ENCODE results near the gene ELOB.

DNA sequence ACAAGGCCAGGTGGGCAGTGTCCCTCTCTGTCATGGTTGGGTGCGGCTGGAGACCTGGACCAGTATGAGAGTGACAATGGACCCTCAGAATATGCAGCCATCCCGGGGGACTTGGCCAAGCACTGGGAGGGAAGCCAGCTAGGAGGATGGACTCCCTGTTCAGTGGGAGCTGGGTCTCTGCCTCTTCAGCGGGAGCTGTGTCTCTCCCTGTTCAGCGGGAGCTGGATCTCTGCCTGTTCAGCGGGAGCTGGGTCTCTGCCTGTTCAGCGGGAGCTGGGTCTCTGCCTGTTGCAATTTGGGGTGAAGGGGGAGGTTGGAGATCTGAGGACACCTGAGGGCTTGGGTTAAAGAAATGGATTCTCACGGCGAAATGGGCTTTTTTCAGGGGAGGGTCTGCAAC is 14.1 kb upstream of the ELOB start:
- no peak for TF ChIP-seq CTCF (IDR thresholded peaks at IDR 0.05)
- no peak for TF ChIP-seq EZH2 (IDR thresholded peaks at IDR 0.05)
- no peak for TF ChIP-seq EZH2phosphoT487 (IDR thresholded peaks at IDR 0.05)

All from neural progenitor cell (in vitro differentiated cells).